GM21723 (cell line): Measurements from ENCODE around the gene RAB23.

Experiments
- ATAC-seq: cut with Tn5 transposase; IDR thresholded peaks from one replicate; pipeline ENCODE4 v1.9.1; 2021; ENCODE audit warnings: mild to moderate bottlenecking, moderate library complexity; ENCODE audit not compliant: unreplicated experiment

Gene RAB23

GRCh38 chr6:57221936-57222742, at the start of gene RAB23:
Gene RAB23 (minus strand): TSS chr6:57222307. CDS start chr6:57210380, 11,927 bp downstream.
- peak; percentile 83 for ATAC-seq

GRCh38 chr6:57268294-57268640, 46.2 kb upstream of the RAB23 start:
- ATAC-seq = no peak

- ATAC-seq = no peak
These were observed 45.6 kb upstream of the RAB23 start for GRCh38 chr6:57267586-57268293.

DNA sequence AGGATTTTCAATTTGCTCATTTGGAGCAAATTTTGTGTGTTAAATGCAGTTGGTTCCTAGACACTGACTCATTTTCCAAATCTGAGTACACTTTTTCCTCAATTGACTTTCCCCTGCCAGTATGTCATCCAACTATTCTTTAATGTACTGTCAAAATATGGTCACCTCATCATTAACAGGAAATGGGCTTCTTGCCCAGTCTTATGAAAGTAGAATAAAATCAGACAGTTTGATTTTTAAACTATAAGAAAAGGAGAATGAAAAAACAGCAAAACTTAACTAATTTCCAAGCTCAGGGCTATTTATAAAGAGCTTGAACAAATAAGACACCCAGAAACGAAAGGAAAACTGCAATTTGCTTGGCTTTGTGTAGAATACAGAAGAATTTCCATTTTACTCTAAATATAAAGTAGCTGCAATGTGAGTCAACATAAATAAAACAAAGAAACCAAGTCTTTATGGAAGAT, 43.7 kb upstream of the RAB23 start:
- no peak for ATAC-seq

DNA sequence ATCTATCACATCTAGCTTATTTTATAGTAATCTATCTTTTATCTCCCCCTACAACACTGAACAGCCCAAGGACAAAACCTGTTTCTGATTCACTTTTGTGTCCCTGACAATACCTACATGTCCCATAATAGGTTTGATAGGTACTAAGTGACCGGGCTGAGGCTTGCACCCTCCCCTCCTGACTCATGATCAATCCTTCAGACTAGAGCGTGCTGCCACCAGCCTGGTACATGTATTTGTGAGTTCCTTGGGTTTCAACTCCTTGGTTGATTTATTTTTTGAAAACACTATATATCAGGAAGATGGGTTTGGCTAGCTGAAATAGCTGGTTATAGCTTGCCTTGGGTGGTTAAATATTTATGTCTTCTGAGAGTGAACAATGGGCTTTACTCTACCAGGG, 41.6 kb upstream of the RAB23 start:
- no peak for ATAC-seq

GRCh38 chr6:57262901-57263694, 41.0 kb upstream of the RAB23 start:
- no peak for ATAC-seq

- ATAC-seq = no peak
These were observed 40.4 kb upstream of the RAB23 start for GRCh38 chr6:57262488-57262887.

GRCh38 chr6:57261926-57262325, 39.8 kb upstream of the RAB23 start:
- ATAC-seq = no peak

DNA sequence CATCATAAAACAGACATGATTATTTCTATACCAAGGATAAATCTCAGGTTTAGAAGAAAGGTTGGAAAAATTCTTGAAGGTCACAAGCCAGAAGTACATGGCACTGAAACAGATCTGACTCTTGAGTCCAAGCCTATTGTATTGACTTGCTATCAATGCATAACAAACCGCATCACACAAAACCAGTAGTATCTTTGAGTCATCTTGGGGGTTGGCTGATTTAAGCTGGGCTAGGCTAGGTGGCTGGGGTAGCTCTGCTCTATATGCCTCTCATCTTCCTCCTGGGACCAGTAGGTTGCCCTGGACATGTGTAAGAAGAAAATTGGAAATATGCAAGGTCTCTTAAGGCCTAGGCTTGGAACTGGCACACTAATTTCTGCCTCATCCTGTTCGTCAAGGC, 37.0 kb upstream of the RAB23 start:
- ATAC-seq = no peak

DNA sequence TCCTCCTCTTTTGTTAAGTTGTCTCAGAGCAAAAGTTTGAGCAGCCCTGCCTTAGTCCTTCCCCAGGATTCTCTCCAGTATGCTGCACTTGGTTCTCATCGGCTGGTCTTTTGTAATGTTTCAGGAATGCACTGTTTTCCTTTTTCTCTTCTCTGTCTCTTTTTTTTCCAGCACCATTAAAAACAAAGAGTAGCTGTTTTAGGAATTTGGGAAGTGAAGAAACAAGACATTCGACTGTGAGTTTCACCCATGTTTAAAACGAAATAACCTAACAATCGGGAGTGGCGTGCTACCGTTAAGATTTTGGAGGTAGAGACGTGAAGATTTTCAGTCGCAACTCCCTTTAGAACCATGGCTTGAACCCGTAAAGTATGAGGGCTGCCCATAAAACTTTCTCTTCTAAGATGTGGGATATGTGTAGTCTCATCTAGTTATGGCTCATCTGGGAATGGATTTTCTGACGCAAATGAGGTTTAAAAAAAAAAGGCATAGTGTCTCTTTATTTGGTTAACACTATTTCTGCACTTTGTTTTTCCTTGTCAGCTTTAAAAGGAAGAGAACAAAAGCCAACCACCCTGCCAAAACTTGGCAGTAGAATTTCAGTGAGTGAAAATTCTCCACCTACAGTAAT, 35.9 kb upstream of the RAB23 start:
- no peak for ATAC-seq

DNA sequence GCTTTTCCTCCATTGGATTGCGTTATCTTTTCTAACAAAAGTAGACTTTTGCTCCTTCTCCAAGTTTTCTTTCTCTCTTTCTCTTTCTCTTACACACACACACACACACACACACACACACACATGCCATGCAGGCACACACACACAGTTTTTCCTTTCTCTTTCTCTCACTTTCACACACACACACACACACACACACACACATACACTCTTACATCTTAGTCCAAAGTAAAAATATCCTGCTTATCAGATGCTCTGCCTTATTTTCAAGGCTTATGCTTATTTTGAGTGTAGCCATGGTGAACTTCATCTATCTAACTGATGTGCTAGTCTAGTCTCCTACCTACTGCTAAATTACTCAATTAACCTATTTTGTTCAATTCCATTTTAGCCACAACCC, 34.4 kb upstream of the RAB23 start:
- no peak for ATAC-seq

GRCh38 chr6:57255451-57256169, 33.5 kb upstream of the RAB23 start:
- ATAC-seq = no peak

DNA sequence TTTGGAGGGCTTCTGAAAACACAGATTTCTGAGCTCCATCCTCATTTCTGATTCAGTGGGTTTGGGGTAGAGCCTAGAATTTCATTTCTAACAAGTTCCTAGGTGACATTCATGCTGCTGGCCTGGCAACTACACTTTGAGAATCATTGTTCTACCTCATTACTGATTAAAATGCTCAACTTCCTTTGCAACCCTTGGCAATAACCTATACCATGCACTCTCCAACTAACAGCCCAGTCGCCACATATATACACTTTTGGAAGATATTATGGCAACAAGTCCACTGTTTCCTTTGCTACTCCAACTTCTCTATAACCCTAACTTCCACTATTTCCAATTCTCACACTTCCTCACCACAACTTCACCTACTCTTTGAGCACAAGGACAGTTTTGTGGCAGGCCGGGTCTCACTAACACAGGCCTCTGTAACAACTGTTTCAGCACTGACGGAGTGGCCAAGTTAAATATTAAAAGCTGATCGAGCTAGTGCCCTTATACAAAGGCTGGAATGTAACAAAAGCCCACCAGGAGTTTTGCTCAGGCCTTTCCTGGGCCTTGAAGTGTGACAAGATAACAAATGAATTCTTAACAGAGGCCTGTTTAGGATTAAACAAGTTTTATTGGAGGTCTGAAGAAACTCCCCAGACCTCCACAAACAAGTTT, 32.1 kb upstream of the RAB23 start:
- no peak for ATAC-seq

GRCh38 chr6:57252975-57253374, 30.9 kb upstream of the RAB23 start:
- no peak for ATAC-seq

- no peak for ATAC-seq
These were observed 30.0 kb upstream of the RAB23 start for GRCh38 chr6:57252137-57252536.

DNA sequence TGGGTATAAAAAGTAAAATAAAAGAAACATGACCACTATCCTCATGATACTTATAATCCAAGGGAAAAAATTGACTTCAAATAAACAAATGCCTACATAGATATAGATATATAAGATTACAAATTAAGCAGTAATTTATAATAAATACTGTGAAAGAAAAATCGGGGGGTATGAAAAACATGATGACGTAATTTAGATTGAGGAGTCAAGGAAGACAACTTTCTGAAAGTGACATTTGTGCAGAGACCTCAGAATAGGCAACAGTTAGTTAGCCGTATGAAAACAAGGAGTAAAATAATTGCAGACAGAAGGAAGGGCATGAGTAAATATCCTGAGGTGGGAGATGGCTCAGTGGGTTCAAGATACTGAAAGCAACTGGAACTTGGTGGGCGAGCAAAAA, 28.2 kb upstream of the RAB23 start:
- ATAC-seq = no peak

DNA sequence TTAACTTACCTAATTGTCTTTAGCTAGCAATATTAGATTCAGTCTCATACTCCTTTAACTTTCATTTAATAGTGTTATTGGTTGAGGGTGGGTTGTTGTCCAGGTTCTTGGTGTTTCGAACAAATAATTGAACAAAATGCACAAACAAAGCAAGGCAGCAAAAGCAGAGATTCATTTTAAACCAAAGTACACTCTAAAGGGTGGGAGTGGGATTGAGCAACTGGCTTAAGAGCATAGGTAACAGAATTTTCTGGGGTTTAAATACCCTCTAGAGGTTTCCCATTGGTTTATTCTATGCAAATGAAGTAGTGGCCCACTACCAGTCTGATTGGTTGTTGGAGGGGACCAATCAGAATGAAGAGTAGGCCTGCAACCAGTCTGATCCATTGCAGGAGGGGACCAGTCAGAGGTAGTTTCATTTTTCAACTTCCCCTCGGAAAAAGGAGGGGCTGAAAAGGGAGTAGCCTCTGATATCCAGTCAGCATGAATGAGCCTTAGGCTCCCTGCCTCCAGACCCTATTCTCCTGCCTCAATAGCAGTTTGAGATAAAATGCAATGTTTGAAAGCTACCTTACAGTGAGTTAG, 26.3 kb upstream of the RAB23 start:
- no peak for ATAC-seq

- ATAC-seq = no peak
These were observed 25.5 kb upstream of the RAB23 start for GRCh38 chr6:57247603-57248002.

GRCh38 chr6:57246307-57246706, 24.2 kb upstream of the RAB23 start:
- ATAC-seq = no peak

DNA sequence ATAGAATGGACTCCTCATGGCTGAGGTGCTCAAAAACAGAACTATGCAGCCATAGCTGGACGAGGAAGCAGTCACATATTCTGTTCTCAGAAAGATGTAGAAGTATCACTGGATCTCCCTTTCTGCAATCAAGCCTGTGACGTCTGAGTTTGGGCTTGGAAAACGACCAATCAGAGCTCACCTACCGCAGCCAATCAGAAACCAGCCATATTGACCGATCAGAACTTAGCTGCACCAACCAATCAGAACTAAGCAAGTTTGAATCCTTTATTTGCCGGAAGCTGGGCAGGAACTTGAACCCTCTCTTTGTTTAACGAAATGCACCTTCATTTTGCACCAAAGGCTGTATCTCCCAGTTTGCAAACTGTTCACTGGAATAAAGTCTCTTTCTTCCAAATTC, 21.8 kb upstream of the RAB23 start:
- ATAC-seq = no peak
